Right lobe of liver (tissue), 4 donors: Measurements from ENCODE around the gene CHD2.

Experiments
- POLR2A ChIP-seq: fragments of 450-650 bp; IDR thresholded peaks from one replicate; pipeline ENCODE4 v1.6.1; 2017; ENCODE audit warnings: antibody characterized with exemption, mild to moderate bottlenecking
- TF ChIP-seq, protein P1 (sequence below), 4 donors: fragments of 200-600 bp in 3 of 4; fragments of 450-650 bp in 1 of 4; IDR thresholded peaks; one replicate each; pipeline versions ENCODE4 v1.5.1 to v1.8.0; 2016 to 2022; ENCODE audit warnings: antibody characterized with exemption in 4 of 4, mild to moderate bottlenecking in 2 of 4
- donor health status: DM: no; HTN: no; CAD: no.
- donor health status: DM: no; HTN: no; CAD: no.
- donor health status: DM: no; HTN: yes; CAD: no.

GRCh38 chr15:92944946-92945521, 44.9 kb downstream of the CHD2 start:
- TF ChIP-seq, protein P1, sequence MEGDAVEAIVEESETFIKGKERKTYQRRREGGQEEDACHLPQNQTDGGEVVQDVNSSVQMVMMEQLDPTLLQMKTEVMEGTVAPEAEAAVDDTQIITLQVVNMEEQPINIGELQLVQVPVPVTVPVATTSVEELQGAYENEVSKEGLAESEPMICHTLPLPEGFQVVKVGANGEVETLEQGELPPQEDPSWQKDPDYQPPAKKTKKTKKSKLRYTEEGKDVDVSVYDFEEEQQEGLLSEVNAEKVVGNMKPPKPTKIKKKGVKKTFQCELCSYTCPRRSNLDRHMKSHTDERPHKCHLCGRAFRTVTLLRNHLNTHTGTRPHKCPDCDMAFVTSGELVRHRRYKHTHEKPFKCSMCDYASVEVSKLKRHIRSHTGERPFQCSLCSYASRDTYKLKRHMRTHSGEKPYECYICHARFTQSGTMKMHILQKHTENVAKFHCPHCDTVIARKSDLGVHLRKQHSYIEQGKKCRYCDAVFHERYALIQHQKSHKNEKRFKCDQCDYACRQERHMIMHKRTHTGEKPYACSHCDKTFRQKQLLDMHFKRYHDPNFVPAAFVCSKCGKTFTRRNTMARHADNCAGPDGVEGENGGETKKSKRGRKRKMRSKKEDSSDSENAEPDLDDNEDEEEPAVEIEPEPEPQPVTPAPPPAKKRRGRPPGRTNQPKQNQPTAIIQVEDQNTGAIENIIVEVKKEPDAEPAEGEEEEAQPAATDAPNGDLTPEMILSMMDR (IDR thresholded peaks at IDR 0.05): no peak
- TF ChIP-seq POLR2A: no peak
